ENCODE results near the gene INPP4B. TPM values are rescaled to one million over a fixed set of nuclear protein-coding genes. Genes with fewer than 3 reads are reported as not detected.

The INPP4B gene
- total RNA-seq, 1 donor from 2014 or later: 10.9 TPM

- no peak for TF ChIP-seq CTCF (IDR thresholded peaks at IDR 0.05; ENCODE audit: insufficient read depth, low read length, poor library complexity, severe bottlenecking)
- Histone ChIP-seq H3K36me3 (ENCODE audit: control insufficient read depth, insufficient read depth, low read length) (no peaks in the 10 kb centered on the region), H3K4me3 (ENCODE audit: low read depth, low read length) (no peak overlapping the region), H3K27me3 (ENCODE audit: control insufficient read depth, insufficient read depth, low read length) (no peaks in the 10 kb centered on the region)
- no peak for DNase-seq (ENCODE audit: low read depth)
These were observed 162.6 kb downstream of the INPP4B start for GRCh38 chr4:142683503-142683902.

- no peak overlapping the region for H3K4me3 ChIP-seq (ENCODE audit: low read depth, low read length)
- DNase-seq (ENCODE audit: low read depth): no peak
- H3K27me3 ChIP-seq (ENCODE audit: control insufficient read depth, insufficient read depth, low read length): no peaks in the 10 kb centered on the region
- no peak for TF ChIP-seq CTCF (IDR thresholded peaks at IDR 0.05; ENCODE audit: insufficient read depth, low read length, poor library complexity, severe bottlenecking)
- H3K36me3 ChIP-seq (ENCODE audit: control insufficient read depth, insufficient read depth, low read length): no peaks in the 10 kb centered on the region
These were observed 174.6 kb downstream of the INPP4B start for GRCh38 chr4:142671516-142671915.

- H3K4me3 ChIP-seq (ENCODE audit: low read depth, low read length): no peak overlapping the region
- no peaks in the 10 kb centered on the region for H3K36me3 ChIP-seq (ENCODE audit: control insufficient read depth, insufficient read depth, low read length)
- no peak for DNase-seq (ENCODE audit: low read depth)
- no peaks in the 10 kb centered on the region for H3K27me3 ChIP-seq (ENCODE audit: control insufficient read depth, insufficient read depth, low read length)
- TF ChIP-seq CTCF (IDR thresholded peaks at IDR 0.05; ENCODE audit: insufficient read depth, low read length, poor library complexity, severe bottlenecking): no peak
These were observed 182.3 kb downstream of the INPP4B start for GRCh38 chr4:142663828-142664227.

- no peak overlapping the region for H3K4me3 ChIP-seq (ENCODE audit: low read depth, low read length)
- TF ChIP-seq CTCF (IDR thresholded peaks at IDR 0.05; ENCODE audit: insufficient read depth, low read length, poor library complexity, severe bottlenecking): no peak
- DNase-seq (ENCODE audit: low read depth): no peak
- H3K27me3 ChIP-seq (ENCODE audit: control insufficient read depth, insufficient read depth, low read length): no peaks in the 10 kb centered on the region
- H3K36me3 ChIP-seq (ENCODE audit: control insufficient read depth, insufficient read depth, low read length): no peaks in the 10 kb centered on the region
These were observed 185.4 kb downstream of the INPP4B start for GRCh38 chr4:142660728-142661127.

GRCh38 chr4:142656178-142656577, 189.9 kb downstream of the INPP4B start:
- H3K27me3 ChIP-seq (ENCODE audit: control insufficient read depth, insufficient read depth, low read length): no peaks in the 10 kb centered on the region
- no peak for TF ChIP-seq CTCF (IDR thresholded peaks at IDR 0.05; ENCODE audit: insufficient read depth, low read length, poor library complexity, severe bottlenecking)
- no peak for DNase-seq (ENCODE audit: low read depth)
- no peaks in the 10 kb centered on the region for H3K36me3 ChIP-seq (ENCODE audit: control insufficient read depth, insufficient read depth, low read length)
- H3K4me3 ChIP-seq (ENCODE audit: low read depth, low read length): no peak overlapping the region

- H3K4me3 ChIP-seq (ENCODE audit: low read depth, low read length): no peak overlapping the region
- no peaks in the 10 kb centered on the region for H3K36me3 ChIP-seq (ENCODE audit: control insufficient read depth, insufficient read depth, low read length)
- no peak for TF ChIP-seq CTCF (IDR thresholded peaks at IDR 0.05; ENCODE audit: insufficient read depth, low read length, poor library complexity, severe bottlenecking)
- no peaks in the 10 kb centered on the region for H3K27me3 ChIP-seq (ENCODE audit: control insufficient read depth, insufficient read depth, low read length)
- DNase-seq (ENCODE audit: low read depth): no peak
These were observed 197.7 kb downstream of the INPP4B start for GRCh38 chr4:142648378-142648777.
